HFFc6 (cell line): Measurements from ENCODE around the gene HELZ. TPM values are rescaled to one million over a fixed set of nuclear protein-coding genes. Genes with fewer than 3 reads are reported as not detected.

ENCODE experiments used
- DNase-seq: peaks from one replicate; pipeline ENCODE4 v3.0.0-alpha.2; 2018
- H3K27ac Mint-ChIP-seq: 2 replicates; pipeline ENCODE4 v1.8.0; 2020; ENCODE audit warnings: mild to moderate bottlenecking, mixed read lengths
- H3K27me3 Mint-ChIP-seq: 2 replicates; pipeline ENCODE4 v1.8.0; 2021; ENCODE audit warnings: mild to moderate bottlenecking, moderate library complexity, mixed read lengths; ENCODE audit not compliant: insufficient read depth
- H3K36me3 Mint-ChIP-seq: 2 replicates; pipeline ENCODE4 v1.8.0; 2021; ENCODE audit warnings: low read depth, mixed read lengths
- H3K4me1 Mint-ChIP-seq: 2 replicates; pipeline ENCODE4 v1.8.0; 2020; ENCODE audit warnings: low read depth, mixed read lengths
- H3K4me3 Mint-ChIP-seq: 2 replicates; pipeline ENCODE4 v1.8.0; 2020; ENCODE audit warnings: mild to moderate bottlenecking, moderate library complexity, mixed read lengths
- H3K9me3 Mint-ChIP-seq: 2 replicates; pipeline ENCODE4 v1.8.0; 2020; ENCODE audit warnings: mild to moderate bottlenecking, mixed read lengths
- CTCF ChIP-seq: fragments of 200-600 bp; sonication (generic); IDR thresholded peaks from 2 replicates; pipeline ENCODE4 v1.5.0; 2021; ENCODE audit warnings: antibody characterized with exemption, mild to moderate bottlenecking
- total RNA-seq, 6 experiments: library from RNA; stranded (reverse); fragmentation: NEBNext Ultra II Directional; extraction: Animal tissue kit (Norgen Biotek cat#: 25700); gene quantifications; 2 replicates in 1 of 6; 3 replicates in 5 of 6; pipeline ENCODE4 v1.2.3, GENCODE V29; 2021

Gene HELZ
- total RNA-seq, 6 experiments from 2014 or later: 36.0 to 46.2 (median 38.4) TPM

GRCh38 chr17:67196422-67196821, 48.6 kb downstream of the HELZ start:
- H3K4me3 Mint-ChIP-seq: no peak overlapping the region
- peaks cover 35% of the 10 kb centered on the region for H3K36me3 Mint-ChIP-seq
- DNase-seq: no peak
- no peak overlapping the region for H3K27ac Mint-ChIP-seq
- TF ChIP-seq CTCF: no peak
- H3K9me3 Mint-ChIP-seq: no peaks in the 10 kb centered on the region
- peaks cover 26% of the 10 kb centered on the region for H3K4me1 Mint-ChIP-seq
- no peaks in the 10 kb centered on the region for H3K27me3 Mint-ChIP-seq

GRCh38 chr17:67194134-67194533, 50.9 kb downstream of the HELZ start:
- Mint-ChIP-seq H3K36me3 (peaks cover 24% of the 10 kb centered on the region), H3K4me3 (peak overlapping the region; percentile 50), H3K4me1 (peaks cover 26% of the 10 kb centered on the region), H3K27ac (peak overlapping the region; percentile 95), H3K9me3 (no peaks in the 10 kb centered on the region), H3K27me3 (no peaks in the 10 kb centered on the region)
- peak; percentile 84 for DNase-seq
- no peak for TF ChIP-seq CTCF

GRCh38 chr17:67187927-67188326, 57.1 kb downstream of the HELZ start:
- no peak for TF ChIP-seq CTCF
- Mint-ChIP-seq H3K27ac (no peak overlapping the region), H3K36me3 (peaks cover 23% of the 10 kb centered on the region), H3K4me3 (no peak overlapping the region), H3K27me3 (no peaks in the 10 kb centered on the region), H3K9me3 (no peaks in the 10 kb centered on the region), H3K4me1 (no peaks in the 10 kb centered on the region)
- no peak for DNase-seq

GRCh38 chr17:67186782-67187181, 58.2 kb downstream of the HELZ start:
- H3K27ac Mint-ChIP-seq: no peak overlapping the region
- TF ChIP-seq CTCF: no peak
- DNase-seq: no peak
- peaks cover 23% of the 10 kb centered on the region for H3K36me3 Mint-ChIP-seq
- H3K27me3 Mint-ChIP-seq: no peaks in the 10 kb centered on the region
- H3K4me3 Mint-ChIP-seq: no peak overlapping the region
- H3K9me3 Mint-ChIP-seq: no peaks in the 10 kb centered on the region
- H3K4me1 Mint-ChIP-seq: no peaks in the 10 kb centered on the region

GRCh38 chr17:67183531-67183930, 61.5 kb downstream of the HELZ start:
- Mint-ChIP-seq H3K27me3 (no peaks in the 10 kb centered on the region), H3K4me3 (no peak overlapping the region), H3K9me3 (no peaks in the 10 kb centered on the region), H3K36me3 (peaks cover 12% of the 10 kb centered on the region), H3K27ac (no peak overlapping the region), H3K4me1 (no peaks in the 10 kb centered on the region)
- DNase-seq: no peak
- TF ChIP-seq CTCF: no peak

- Mint-ChIP-seq H3K27ac (no peak overlapping the region; the same call in 1 of the 2 replicates), H3K27me3 (no peaks in the 10 kb centered on the region), H3K4me3 (no peak overlapping the region), H3K4me1 (no peaks in the 10 kb centered on the region), H3K9me3 (no peaks in the 10 kb centered on the region), H3K36me3 (peaks cover 6% of the 10 kb centered on the region)
- no peak for TF ChIP-seq CTCF
- no peak for DNase-seq
Measured at GRCh38 chr17:67181825-67182224, 63.2 kb downstream of the HELZ start.
